Activated naive CD8-positive, alpha-beta T cell (primary cell): ENCODE results near the gene NARF.

Experiments
- H3K27ac Mint-ChIP-seq: one replicate; pipeline ENCODE4 v1.8.0; 2021; ENCODE audit warnings: mixed read lengths
- H3K27me3 Mint-ChIP-seq: one replicate; pipeline ENCODE4 v1.8.0; 2021; ENCODE audit warnings: mixed read lengths
- H3K36me3 Mint-ChIP-seq: one replicate; pipeline ENCODE4 v1.8.0; 2021; ENCODE audit warnings: mixed read lengths
- H3K4me1 Mint-ChIP-seq: one replicate; pipeline ENCODE4 v1.8.0; 2021; ENCODE audit warnings: low read depth, mixed read lengths
- H3K4me3 Mint-ChIP-seq: one replicate; pipeline ENCODE4 v1.8.0; 2021; ENCODE audit warnings: mild to moderate bottlenecking, mixed read lengths
- H3K9me3 Mint-ChIP-seq: one replicate; pipeline ENCODE4 v1.8.0; 2021; ENCODE audit warnings: low read depth, mixed read lengths

NARF gene

GRCh38 chr17:82468692-82469091, 10.2 kb downstream of the NARF start:
- Mint-ChIP-seq H3K4me1 (peaks cover 5% of the 10 kb centered on the region), H3K9me3 (no peaks in the 10 kb centered on the region), H3K27me3 (no peaks in the 10 kb centered on the region), H3K36me3 (peaks cover 14% of the 10 kb centered on the region), H3K27ac (no peak overlapping the region), H3K4me3 (no peak overlapping the region)

- no peak overlapping the region for H3K27ac Mint-ChIP-seq
- H3K4me3 Mint-ChIP-seq, result no peak overlapping the region
- peaks cover 8% of the 10 kb centered on the region for H3K36me3 Mint-ChIP-seq
Observed at GRCh38 chr17:82470065-82470464, 11.5 kb downstream of the NARF start.

GRCh38 chr17:82474223-82475010, 15.9 kb downstream of the NARF start:
- Mint-ChIP-seq H3K4me1 (no peaks in the 10 kb centered on the region), H3K27ac (no peak overlapping the region), H3K36me3 (peaks cover 3% of the 10 kb centered on the region), H3K27me3 (no peaks in the 10 kb centered on the region), H3K4me3 (no peak overlapping the region), H3K9me3 (no peaks in the 10 kb centered on the region)

More at GRCh38 chr17:82470065-82470464, 11.5 kb downstream of the NARF start:
- Mint-ChIP-seq H3K4me1 (peaks cover 2% of the 10 kb centered on the region), H3K27me3 (no peaks in the 10 kb centered on the region), H3K9me3 (no peaks in the 10 kb centered on the region)

- Mint-ChIP-seq H3K27ac (no peak overlapping the region), H3K4me3 (no peak overlapping the region), H3K36me3 (no peaks in the 10 kb centered on the region), H3K4me1 (no peaks in the 10 kb centered on the region), H3K27me3 (no peaks in the 10 kb centered on the region), H3K9me3 (no peaks in the 10 kb centered on the region)
Observed at GRCh38 chr17:82475458-82475857, 16.9 kb downstream of the NARF start.

- Mint-ChIP-seq H3K4me1 (no peaks in the 10 kb centered on the region), H3K9me3 (no peaks in the 10 kb centered on the region), H3K27me3 (no peaks in the 10 kb centered on the region), H3K4me3 (no peak overlapping the region), H3K36me3 (peaks cover 2% of the 10 kb centered on the region), H3K27ac (no peak overlapping the region)
Observed at GRCh38 chr17:82477934-82478333, 19.4 kb downstream of the NARF start.

GRCh38 chr17:82479602-82480001, 21.1 kb downstream of the NARF start:
- no peaks in the 10 kb centered on the region for H3K27me3 Mint-ChIP-seq
- peaks cover 2% of the 10 kb centered on the region for H3K36me3 Mint-ChIP-seq
- H3K27ac Mint-ChIP-seq, result no peak overlapping the region

GRCh38 chr17:82480318-82480717, 21.8 kb downstream of the NARF start:
- Mint-ChIP-seq H3K4me1 (no peaks in the 10 kb centered on the region), H3K9me3 (no peaks in the 10 kb centered on the region), H3K27ac (no peak overlapping the region), H3K27me3 (no peaks in the 10 kb centered on the region), H3K36me3 (peaks cover 2% of the 10 kb centered on the region), H3K4me3 (no peak overlapping the region)

More at GRCh38 chr17:82479602-82480001, 21.1 kb downstream of the NARF start:
- Mint-ChIP-seq H3K4me3 (no peak overlapping the region), H3K4me1 (no peaks in the 10 kb centered on the region), H3K9me3 (no peaks in the 10 kb centered on the region)

GRCh38 chr17:82483204-82483660, 24.7 kb downstream of the NARF start:
- H3K4me3 Mint-ChIP-seq, result no peak overlapping the region
- H3K36me3 Mint-ChIP-seq, result peaks cover 2% of the 10 kb centered on the region
- no peaks in the 10 kb centered on the region for H3K27me3 Mint-ChIP-seq
- peaks cover 6% of the 10 kb centered on the region for H3K4me1 Mint-ChIP-seq
- peak overlapping the region; percentile 41 for H3K27ac Mint-ChIP-seq
- H3K9me3 Mint-ChIP-seq, result no peaks in the 10 kb centered on the region

GRCh38 chr17:82483836-82484235, 25.3 kb downstream of the NARF start:
- no peak overlapping the region for H3K4me3 Mint-ChIP-seq
- H3K4me1 Mint-ChIP-seq, result peaks cover 6% of the 10 kb centered on the region
- H3K9me3 Mint-ChIP-seq, result no peaks in the 10 kb centered on the region
- H3K27ac Mint-ChIP-seq, result no peak overlapping the region
- no peaks in the 10 kb centered on the region for H3K27me3 Mint-ChIP-seq
- peaks cover 2% of the 10 kb centered on the region for H3K36me3 Mint-ChIP-seq

- H3K4me3 Mint-ChIP-seq, result no peak overlapping the region
- H3K27me3 Mint-ChIP-seq, result no peaks in the 10 kb centered on the region
- no peak overlapping the region for H3K27ac Mint-ChIP-seq
- H3K36me3 Mint-ChIP-seq, result peaks cover 2% of the 10 kb centered on the region
- peaks cover 6% of the 10 kb centered on the region for H3K4me1 Mint-ChIP-seq
- H3K9me3 Mint-ChIP-seq, result no peaks in the 10 kb centered on the region
Observed at GRCh38 chr17:82486231-82487094, 27.9 kb downstream of the NARF start.

- Mint-ChIP-seq H3K4me1 (peaks cover 6% of the 10 kb centered on the region), H3K4me3 (no peak overlapping the region), H3K27me3 (no peaks in the 10 kb centered on the region), H3K36me3 (no peaks in the 10 kb centered on the region), H3K9me3 (no peaks in the 10 kb centered on the region), H3K27ac (no peak overlapping the region)
Observed at GRCh38 chr17:82487910-82488309, 29.4 kb downstream of the NARF start.

- Mint-ChIP-seq H3K4me3 (no peak overlapping the region), H3K36me3 (no peaks in the 10 kb centered on the region), H3K4me1 (peaks cover 6% of the 10 kb centered on the region), H3K9me3 (no peaks in the 10 kb centered on the region), H3K27ac (no peak overlapping the region), H3K27me3 (no peaks in the 10 kb centered on the region)
Observed at GRCh38 chr17:82489117-82489516, 30.6 kb downstream of the NARF start.

GRCh38 chr17:82489851-82490511, 31.4 kb downstream of the NARF start:
- H3K36me3 Mint-ChIP-seq, result no peaks in the 10 kb centered on the region
- H3K27ac Mint-ChIP-seq, result no peak overlapping the region
- no peaks in the 10 kb centered on the region for H3K9me3 Mint-ChIP-seq
- H3K4me1 Mint-ChIP-seq, result peaks cover 8% of the 10 kb centered on the region
- H3K4me3 Mint-ChIP-seq, result no peak overlapping the region
- no peaks in the 10 kb centered on the region for H3K27me3 Mint-ChIP-seq

- no peaks in the 10 kb centered on the region for H3K9me3 Mint-ChIP-seq
- H3K27me3 Mint-ChIP-seq, result no peaks in the 10 kb centered on the region
- H3K36me3 Mint-ChIP-seq, result no peaks in the 10 kb centered on the region
- peaks cover 8% of the 10 kb centered on the region for H3K4me1 Mint-ChIP-seq
- no peak overlapping the region for H3K27ac Mint-ChIP-seq
- no peak overlapping the region for H3K4me3 Mint-ChIP-seq
Observed at GRCh38 chr17:82490512-82491195, 32.1 kb downstream of the NARF start.
